A673 (cell line): ENCODE data around the gene KDM8. TPM values are rescaled to one million over a fixed set of nuclear protein-coding genes. Genes with fewer than 3 reads are reported as not detected.

Source experiments
- BruUV-seq: library from RNA; stranded (reverse); fragments of 400-500 nt; replicated peaks from 2 replicates; lab custom pipeline; 2021; lab: Mats Ljungman, UMichigan
- CTCF ChIA-PET: fragments of 300-600 bp; sonication (Branson Sonifier 250); formaldehyde crosslinking; loops from one replicate; lab custom pipeline; 2022; ENCODE audit warnings: antibody characterized with exemption; lab: Charles Lee
- POLR2A ChIA-PET: fragments of 300-600 bp; sonication (Branson Sonifier 250); formaldehyde crosslinking; loops from one replicate; lab custom pipeline; 2022; ENCODE audit warnings: antibody characterized with exemption; ENCODE audit not compliant: low non-redundant PET; lab: Charles Lee
- DNase-seq: peaks from one replicate; pipeline ENCODE4 v3.0.0-alpha.2; 2015; ENCODE audit warnings: low spot score
- H3K27ac ChIP-seq: fragments of 200-600 bp; sonication (generic); 2 replicates; pipeline ENCODE4 v1.5.1; 2016; ENCODE audit warnings: mixed run types, low read depth, mild to moderate bottlenecking, mixed read lengths, antibody characterized with exemption, low read length; ENCODE audit not compliant: poor library complexity, severe bottlenecking
- H3K27me3 ChIP-seq: fragments of 200-600 bp; sonication (generic); replicated peaks from 2 replicates; pipeline ENCODE4 v1.6.1; 2017; ENCODE audit warnings: mixed run types, low read depth, mild to moderate bottlenecking, mixed read lengths, antibody characterized with exemption, low read length; ENCODE audit not compliant: insufficient read depth, poor library complexity
- H3K36me3 ChIP-seq: fragments of 200-600 bp; sonication (generic); 2 replicates; pipeline ENCODE4 v1.6.1; 2016; ENCODE audit warnings: mixed run types, mild to moderate bottlenecking, mixed read lengths, antibody characterized with exemption, low read length; ENCODE audit not compliant: insufficient read depth, poor library complexity, severe bottlenecking
- H3K4me1 ChIP-seq: fragments of 200-600 bp; sonication (generic); 2 replicates; pipeline ENCODE4 v1.6.1; 2017; ENCODE audit warnings: mixed run types, mild to moderate bottlenecking, mixed read lengths, antibody characterized with exemption, low read length; ENCODE audit not compliant: insufficient read depth, poor library complexity, severe bottlenecking
- H3K4me3 ChIP-seq: fragments of 200-600 bp; sonication (generic); 2 replicates; pipeline ENCODE4 v1.5.1; 2016; ENCODE audit warnings: low read depth, mixed run types, mild to moderate bottlenecking, mixed read lengths, low read length; ENCODE audit not compliant: poor library complexity, severe bottlenecking
- H3K9me3 ChIP-seq: fragments of 200-600 bp; sonication (generic); 2 replicates; pipeline ENCODE4 v1.6.1; 2016; ENCODE audit warnings: mixed run types, low read depth, mild to moderate bottlenecking, mixed read lengths, antibody characterized with exemption, low read length; ENCODE audit not compliant: poor library complexity, severe bottlenecking
- CTCF ChIP-seq: fragments of 300-800, 200-600 bp; sonication (generic); conservative IDR thresholded peaks from 2 replicates; pipeline ENCODE4 v1.5.1; 2017; ENCODE audit warnings: low read depth, mild to moderate bottlenecking, antibody characterized with exemption, low read length, moderate library complexity, mixed read lengths
- EZH2 ChIP-seq: fragments of 200-600 bp; sonication (generic); IDR thresholded peaks from 2 replicates; pipeline ENCODE4 v1.6.1; 2017; ENCODE audit warnings: borderline replicate concordance, low read depth, mild to moderate bottlenecking, mixed read lengths, antibody characterized with exemption, low read length; ENCODE audit not compliant: poor library complexity, severe bottlenecking
- intact Hi-C: fragments of 100-400 bp; cut with micrococcal nuclease; formaldehyde crosslinking; loops from one replicate; pipeline ENCODE4 v1.10.0; 2022; ENCODE audit not compliant: unreplicated experiment
- total RNA-seq: library from RNA; stranded (reverse); gene quantifications from 2 replicates; pipeline ENCODE4 v1.2.3, GENCODE V29; 2021

The KDM8 gene
- total RNA-seq, 1 experiment from 2014 or later: 8.8 TPM

DNA sequence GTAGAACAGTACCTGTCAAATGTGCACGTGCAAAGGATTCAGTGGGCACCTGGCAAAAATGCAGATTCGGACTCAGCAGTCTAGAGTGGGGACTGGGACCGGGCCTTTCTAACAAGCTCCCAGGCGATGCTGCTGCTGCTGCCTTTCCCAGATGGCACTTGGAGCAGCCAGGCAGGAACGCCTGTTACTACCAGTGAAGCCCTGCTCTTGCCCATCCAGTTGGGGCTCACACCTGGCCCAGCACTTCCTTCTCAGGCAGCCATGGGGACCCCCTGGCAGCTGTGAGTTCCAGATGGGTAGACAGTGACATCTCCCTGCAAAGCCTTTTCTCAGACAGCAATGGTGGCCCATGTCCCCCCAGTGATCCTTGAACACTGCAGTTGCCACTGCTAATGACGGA, 30.4 kb downstream of the KDM8 start:
- Histone ChIP-seq H3K27ac (no peak overlapping the region), H3K9me3 (no peaks in the 10 kb centered on the region), H3K27me3 (no peaks in the 10 kb centered on the region), H3K4me1 (peaks cover 21% of the 10 kb centered on the region), H3K4me3 (no peak overlapping the region), H3K36me3 (no peaks in the 10 kb centered on the region)
- TF ChIP-seq EZH2 (no peak), CTCF (no peak)
- ChIA-PET CTCF (interaction anchor here (2.0 to 2.2 kb wide), 2 partner anchors 134 to 142 kb away, joined by 9 to 39 read pairs; no protein-coding TSS in a partner anchor), POLR2A (no interaction called here)
- DNase-seq: no peak
- BruUV-seq: no TSS peak
- intact Hi-C loops: loop anchor here (1.0 kb wide), 1 partner anchor 135 kb away; no protein-coding TSS in a partner anchor

DNA sequence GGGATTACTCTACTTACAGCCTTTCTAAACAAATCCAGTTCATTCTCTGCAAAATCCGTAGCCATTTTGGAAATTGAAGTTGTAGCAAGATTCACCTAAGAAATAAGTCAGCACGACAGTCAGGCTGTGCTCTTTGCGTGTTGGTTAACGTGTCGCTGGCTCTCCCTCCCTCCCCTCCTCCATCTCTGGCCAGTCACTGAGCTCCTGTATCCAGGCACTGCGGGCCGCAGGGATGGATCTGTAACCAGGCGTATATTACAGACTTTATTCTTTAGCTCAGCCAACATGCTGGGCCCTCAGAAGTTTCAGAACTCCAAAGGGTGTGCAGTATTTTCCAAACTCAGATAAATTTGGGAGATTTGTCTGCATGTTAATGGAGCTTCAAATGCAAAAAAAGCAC, 30.8 kb downstream of the KDM8 start:
- peaks cover 21% of the 10 kb centered on the region for H3K4me1 ChIP-seq
- H3K27ac ChIP-seq: no peak overlapping the region
- no peak overlapping the region for H3K4me3 ChIP-seq
- POLR2A ChIA-PET: no interaction called here
- no peaks in the 10 kb centered on the region for H3K27me3 ChIP-seq
- TF ChIP-seq CTCF (no peak), EZH2 (no peak)
- BruUV-seq: no TSS peak
- DNase-seq: no peak
- no peaks in the 10 kb centered on the region for H3K36me3 ChIP-seq
- intact Hi-C loops: loop anchor here (1.0 kb wide), 1 partner anchor 134 kb away; no protein-coding TSS in a partner anchor
- no peaks in the 10 kb centered on the region for H3K9me3 ChIP-seq
- CTCF ChIA-PET: interaction anchor here (2.0 to 2.2 kb wide), 2 partner anchors 133 to 141 kb away, joined by 9 to 39 read pairs; no protein-coding TSS in a partner anchor

DNA sequence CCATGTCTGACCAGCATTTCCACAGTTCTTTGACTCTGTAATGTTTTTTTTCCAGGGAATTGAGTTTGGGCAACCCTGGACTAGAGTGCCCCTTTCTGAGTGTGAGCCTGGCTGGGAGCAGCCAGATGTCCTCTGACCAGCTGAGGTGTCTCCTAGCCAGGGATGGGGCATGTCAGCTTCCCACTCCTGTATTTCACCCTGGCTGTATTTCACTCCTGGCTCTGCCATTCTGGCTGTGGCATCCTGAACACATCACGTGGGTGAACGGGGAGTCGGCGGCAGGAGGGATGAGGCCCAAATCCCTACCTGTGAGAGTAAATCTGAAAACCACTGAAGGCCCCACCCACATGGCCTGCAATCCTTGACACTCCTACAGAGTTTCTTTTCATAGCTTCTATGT, 31.3 kb downstream of the KDM8 start:
- ChIA-PET CTCF (interaction anchor here (0.5 to 2.2 kb wide), 5 partner anchors 31 to 141 kb away, joined by 3 to 39 read pairs (median 8); partner anchors contain the start of gene KDM8), POLR2A (no interaction called here)
- Histone ChIP-seq H3K27me3 (no peaks in the 10 kb centered on the region), H3K9me3 (no peaks in the 10 kb centered on the region), H3K4me3 (no peak overlapping the region), H3K36me3 (no peaks in the 10 kb centered on the region), H3K4me1 (peaks cover 21% of the 10 kb centered on the region), H3K27ac (no peak overlapping the region)
- TF ChIP-seq CTCF (no peak), EZH2 (no peak)
- no peak for DNase-seq
- intact Hi-C loops: loop anchor here (1.0 kb wide), 1 partner anchor 134 kb away; no protein-coding TSS in a partner anchor
- no TSS peak for BruUV-seq
